OCI-LY7 (cell line): ENCODE results near the gene HBA2.

Experiments used
- CTCF ChIP-seq: fragments of 200-600 bp; sonication (generic); conservative IDR thresholded peaks from 2 replicates; pipeline ENCODE4 v1.5.1; 2014; ENCODE audit warnings: mild to moderate bottlenecking, antibody characterized with exemption, low read length, moderate library complexity, mixed read lengths
- EZH2phosphoT487 ChIP-seq: fragments of 200-600 bp; sonication (generic); IDR thresholded peaks from 2 replicates; pipeline ENCODE4 v1.6.1; 2018; ENCODE audit warnings: low read depth, borderline replicate concordance, mild to moderate bottlenecking, mixed run types, antibody characterized with exemption, low read length, moderate library complexity, mixed read lengths

- TF ChIP-seq CTCF (no peak), EZH2phosphoT487 (no peak)
These were observed 20.0 kb downstream of the HBA2 start for GRCh38 chr16:192686-193085.
